TTC549 (cell line): Measurements from ENCODE around the gene PHLPP1.
"Not testable (repeated sequence)": the region's sequence is repeated elsewhere in the genome, so short reads cannot be mapped to it uniquely, and the experiment has no call there.

ENCODE experiments used
- FAIRE-seq: peaks from 2 replicates; lab custom pipeline; 2012; peaks lifted over from hg19 to GRCh38; lab: Jason Lieb, UNC

PHLPP1 gene

GRCh38 chr18:62717925-62718800 lies 2.8 kb downstream of the PHLPP1 start:
- no peak for FAIRE-seq

- FAIRE-seq = no peak
Measured at GRCh38 chr18:62720048-62720447, 4.7 kb downstream of the PHLPP1 start.

- no peak for FAIRE-seq
Measured at GRCh38 chr18:62720766-62721613, 5.6 kb downstream of the PHLPP1 start.

GRCh38 chr18:62721839-62722795 lies 6.8 kb downstream of the PHLPP1 start:
- FAIRE-seq = no peak

- FAIRE-seq = no peak
Measured at GRCh38 chr18:62723666-62724281, 8.4 kb downstream of the PHLPP1 start.

GRCh38 chr18:62725896-62726295 lies 10.6 kb downstream of the PHLPP1 start:
- FAIRE-seq = no peak

GRCh38 chr18:62728254-62728653 lies 12.9 kb downstream of the PHLPP1 start:
- FAIRE-seq = no peak

- FAIRE-seq = no peak
Measured at GRCh38 chr18:62729487-62730386, 14.4 kb downstream of the PHLPP1 start.

- no peak for FAIRE-seq
Measured at GRCh38 chr18:62730941-62731340, 15.6 kb downstream of the PHLPP1 start.

GRCh38 chr18:62732617-62733016 lies 17.3 kb downstream of the PHLPP1 start:
- no peak for FAIRE-seq

GRCh38 chr18:62734290-62734689 lies 18.9 kb downstream of the PHLPP1 start:
- no peak for FAIRE-seq

GRCh38 chr18:62735387-62735786 lies 20.0 kb downstream of the PHLPP1 start:
- FAIRE-seq = no peak

- FAIRE-seq = no peak
Measured at GRCh38 chr18:62736077-62736855, 20.9 kb downstream of the PHLPP1 start.

- FAIRE-seq = no peak
Measured at GRCh38 chr18:62737241-62737873, 22.0 kb downstream of the PHLPP1 start.

GRCh38 chr18:62738639-62739038 lies 23.3 kb downstream of the PHLPP1 start:
- FAIRE-seq = no peak

- FAIRE-seq = no peak
Measured at GRCh38 chr18:62739911-62740310, 24.6 kb downstream of the PHLPP1 start.

GRCh38 chr18:62740650-62741049 lies 25.3 kb downstream of the PHLPP1 start:
- not testable (repeated sequence) for FAIRE-seq

GRCh38 chr18:62741118-62741566 lies 25.8 kb downstream of the PHLPP1 start:
- no peak for FAIRE-seq

- FAIRE-seq = no peak
Measured at GRCh38 chr18:62741584-62741983, 26.2 kb downstream of the PHLPP1 start.
